Suprapubic skin (tissue), 4 donors: Measurements from ENCODE around the gene SDS. TPM values are rescaled to one million over a fixed set of nuclear protein-coding genes. Genes with fewer than 3 reads are reported as not detected.

Source experiments
- DNase-seq, 2 donors: peaks; one replicate each; pipeline ENCODE4 v3.0.0-alpha.2; 2019; ENCODE audit warnings: low spot score in 2 of 2
- H3K27ac ChIP-seq: fragments of 200-600 bp; sonication (generic); one replicate; pipeline ENCODE4 v1.5.1; 2019
- H3K27me3 ChIP-seq: fragments of 200-600 bp; sonication (generic); one replicate; pipeline ENCODE4 v1.5.1; 2019
- H3K36me3 ChIP-seq: fragments of 200-600 bp; sonication (generic); one replicate; pipeline ENCODE4 v1.5.1; 2019
- H3K4me1 ChIP-seq: fragments of 200-600 bp; sonication (generic); one replicate; pipeline ENCODE4 v1.5.1; 2019
- H3K4me3 ChIP-seq: fragments of 200-600 bp; sonication (generic); one replicate; pipeline ENCODE4 v1.5.1; 2019; ENCODE audit warnings: mild to moderate bottlenecking
- H3K9me3 ChIP-seq: fragments of 200-600 bp; sonication (generic); one replicate; pipeline ENCODE4 v1.5.1; 2019
- EP300 ChIP-seq: sonication (generic); formaldehyde crosslinking; IDR thresholded peaks from one replicate; pipeline ENCODE4 v1.6.1; 2017; ENCODE audit warnings: antibody characterized with exemption
- POLR2A ChIP-seq, 2 donors: fragments of 450-650 bp; IDR thresholded peaks; one replicate each; pipeline ENCODE4 v1.6.1; 2017; ENCODE audit warnings: antibody characterized with exemption in 2 of 2, mild to moderate bottlenecking in 2 of 2, moderate library complexity in 2 of 2
- POLR2AphosphoS5 ChIP-seq, 3 donors: sonication (generic); formaldehyde crosslinking; IDR thresholded peaks; one replicate each; pipeline ENCODE4 v1.6.1; 2017; ENCODE audit warnings: antibody characterized with exemption in 3 of 3
- WGBS: methylation state at CpG from one replicate; pipeline ENCODE4 v1.1.5; 2018; 5-methylcytosine and 5-hydroxymethylcytosine counted together
- total RNA-seq, 4 donors: library from RNA; depleted of rRNA; stranded (reverse); fragments of >200 nt; gene quantifications; one replicate each; pipeline ENCODE4 v1.1.0, GENCODE V29; 2016
- TF ChIP-seq, protein P1 (sequence below), 2 donors: fragments of 200-600 bp in 1 of 2; fragments of 450-650 bp in 1 of 2; sonication (generic) in 1 of 2; IDR thresholded peaks; one replicate each; pipeline ENCODE4 v1.5.1; 2016 to 2019; ENCODE audit warnings: antibody characterized with exemption in 2 of 2, mild to moderate bottlenecking in 1 of 2, moderate library complexity in 1 of 2

The SDS gene
- total RNA-seq, 4 donors from 2014 or later, result 2.7 TPM; not detected in 3

DNA sequence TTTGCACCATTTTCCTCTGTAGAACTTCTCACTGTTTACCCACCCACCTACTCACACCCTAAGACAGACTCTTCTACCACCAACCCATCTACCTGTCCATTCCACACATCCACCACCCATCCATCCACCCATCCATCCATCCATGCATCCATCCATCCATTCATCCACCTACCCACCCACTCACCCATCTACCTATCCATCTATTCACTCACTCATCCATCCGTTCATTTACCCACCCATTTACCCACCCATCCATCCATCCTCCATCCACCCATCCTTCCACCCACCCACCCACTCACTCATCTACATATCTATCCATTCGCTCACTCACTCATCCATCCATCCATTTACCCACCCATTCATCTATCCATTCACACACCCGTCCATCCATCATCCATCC, 30.2 kb downstream of the SDS start:
- TF ChIP-seq, protein P1, sequence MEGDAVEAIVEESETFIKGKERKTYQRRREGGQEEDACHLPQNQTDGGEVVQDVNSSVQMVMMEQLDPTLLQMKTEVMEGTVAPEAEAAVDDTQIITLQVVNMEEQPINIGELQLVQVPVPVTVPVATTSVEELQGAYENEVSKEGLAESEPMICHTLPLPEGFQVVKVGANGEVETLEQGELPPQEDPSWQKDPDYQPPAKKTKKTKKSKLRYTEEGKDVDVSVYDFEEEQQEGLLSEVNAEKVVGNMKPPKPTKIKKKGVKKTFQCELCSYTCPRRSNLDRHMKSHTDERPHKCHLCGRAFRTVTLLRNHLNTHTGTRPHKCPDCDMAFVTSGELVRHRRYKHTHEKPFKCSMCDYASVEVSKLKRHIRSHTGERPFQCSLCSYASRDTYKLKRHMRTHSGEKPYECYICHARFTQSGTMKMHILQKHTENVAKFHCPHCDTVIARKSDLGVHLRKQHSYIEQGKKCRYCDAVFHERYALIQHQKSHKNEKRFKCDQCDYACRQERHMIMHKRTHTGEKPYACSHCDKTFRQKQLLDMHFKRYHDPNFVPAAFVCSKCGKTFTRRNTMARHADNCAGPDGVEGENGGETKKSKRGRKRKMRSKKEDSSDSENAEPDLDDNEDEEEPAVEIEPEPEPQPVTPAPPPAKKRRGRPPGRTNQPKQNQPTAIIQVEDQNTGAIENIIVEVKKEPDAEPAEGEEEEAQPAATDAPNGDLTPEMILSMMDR (IDR thresholded peaks at IDR 0.05), result no peak
- TF ChIP-seq POLR2AphosphoS5 (IDR thresholded peaks at IDR 0.05) (no peak), POLR2A (IDR thresholded peaks at IDR 0.05) (no peak), EP300 (no peak)
- Histone ChIP-seq H3K27ac (no peak overlapping the region), H3K27me3 (no peaks in the 10 kb centered on the region), H3K4me3 (no peak overlapping the region), H3K4me1 (no peaks in the 10 kb centered on the region), H3K9me3 (no peaks in the 10 kb centered on the region), H3K36me3 (peaks cover 57% of the 10 kb centered on the region)
- no peak for DNase-seq
- 98% methylated on average over 3 of the region's 3 CpGs for WGBS

DNA sequence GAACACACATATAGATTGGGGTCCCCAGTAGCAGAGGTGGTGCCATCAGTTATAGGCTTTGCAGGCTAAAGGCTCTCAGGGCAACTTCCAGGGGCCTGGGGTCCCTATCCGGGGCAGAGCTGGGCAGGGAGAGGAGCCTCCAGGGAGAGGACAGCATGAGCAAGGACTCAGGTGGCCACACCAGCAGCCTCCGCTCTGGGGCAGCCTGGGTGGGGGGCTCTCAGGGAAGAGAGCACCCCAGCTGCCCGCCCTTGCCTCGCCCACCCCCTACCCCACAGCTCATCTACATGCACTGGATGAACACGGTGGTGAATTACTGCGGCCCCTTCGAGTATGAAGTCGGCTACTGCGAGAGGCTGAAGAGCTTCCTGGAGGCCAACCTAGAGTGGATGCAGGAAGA, 31.3 kb downstream of the SDS start:
- Histone ChIP-seq H3K9me3 (no peaks in the 10 kb centered on the region), H3K36me3 (peaks cover 59% of the 10 kb centered on the region), H3K4me1 (no peaks in the 10 kb centered on the region), H3K27ac (no peak overlapping the region), H3K27me3 (no peaks in the 10 kb centered on the region), H3K4me3 (no peak overlapping the region)
- no peak for DNase-seq
- TF ChIP-seq POLR2AphosphoS5 (IDR thresholded peaks at IDR 0.05), result no peak
- TF ChIP-seq, protein P1 (IDR thresholded peaks at IDR 0.05), result no peak
- TF ChIP-seq POLR2A (IDR thresholded peaks at IDR 0.05), result no peak
- no peak for TF ChIP-seq EP300
- 89% methylated on average over 5 of the region's 9 CpGs for WGBS

DNA sequence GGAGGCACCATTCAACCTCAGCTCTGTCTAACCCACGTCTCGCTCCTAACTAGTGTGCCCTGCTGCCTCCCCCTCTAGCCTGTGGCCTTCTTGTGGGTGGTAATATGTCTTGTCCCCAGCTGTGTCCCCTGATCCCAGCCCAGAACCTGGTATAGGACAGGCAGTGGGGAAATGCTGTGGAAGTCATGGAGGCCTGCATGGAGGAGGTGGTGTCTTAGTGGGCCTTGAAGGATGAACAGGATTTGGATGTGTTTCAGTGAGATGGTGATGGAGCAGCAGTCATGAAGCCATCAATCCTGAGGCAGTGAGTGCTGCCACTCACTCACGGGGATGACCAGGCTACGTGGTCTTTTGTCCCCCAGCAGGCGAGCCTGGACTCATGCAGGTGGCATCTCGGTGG, 31.9 kb downstream of the SDS start:
- WGBS, result 97% methylated on average over 4 of the region's 6 CpGs
- Histone ChIP-seq H3K27ac (no peak overlapping the region), H3K4me1 (no peaks in the 10 kb centered on the region), H3K27me3 (no peaks in the 10 kb centered on the region), H3K36me3 (peaks cover 56% of the 10 kb centered on the region), H3K4me3 (no peak overlapping the region), H3K9me3 (no peaks in the 10 kb centered on the region)
- no peak for DNase-seq
- TF ChIP-seq, protein P1 (IDR thresholded peaks at IDR 0.05), result no peak
- TF ChIP-seq EP300 (no peak), POLR2AphosphoS5 (IDR thresholded peaks at IDR 0.05) (no peak), POLR2A (IDR thresholded peaks at IDR 0.05) (no peak)

DNA sequence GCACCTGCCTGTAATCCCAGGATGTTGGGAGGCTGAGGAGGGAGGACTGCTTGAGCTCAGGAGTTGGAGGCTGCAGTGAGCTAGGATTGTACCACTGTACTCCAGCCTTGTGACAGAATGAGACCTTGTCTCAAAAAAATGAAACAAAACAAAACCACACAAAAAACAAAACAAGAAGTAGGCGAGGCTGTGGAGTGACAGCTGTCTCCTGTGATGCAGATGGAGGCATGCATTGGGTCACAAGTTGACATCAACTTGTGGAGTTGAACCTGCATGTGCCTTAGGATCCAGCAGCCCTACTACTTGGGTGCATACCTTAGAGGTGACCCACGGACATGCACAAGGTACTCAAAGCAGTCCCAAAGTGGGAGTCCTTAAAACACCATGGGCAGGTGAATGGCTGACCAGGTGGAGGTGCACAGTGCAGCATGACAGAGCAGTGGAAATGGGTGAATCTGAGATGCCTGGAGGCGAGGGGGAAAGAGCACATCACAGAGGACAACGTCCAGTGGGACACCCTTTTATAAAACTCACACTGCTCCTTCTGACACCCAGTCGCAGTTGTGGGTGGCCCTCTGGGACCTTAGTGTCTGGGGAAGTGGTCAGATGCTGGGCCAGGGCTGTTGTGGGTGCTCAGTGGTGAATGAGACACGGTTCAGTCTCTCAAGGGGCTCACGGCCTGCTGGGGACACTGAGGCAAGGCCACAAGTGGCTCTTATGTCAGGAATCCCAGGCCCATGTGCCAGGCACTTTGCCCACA, 32.6 kb downstream of the SDS start:
- H3K36me3 ChIP-seq, result peaks cover 49% of the 10 kb centered on the region

DNA sequence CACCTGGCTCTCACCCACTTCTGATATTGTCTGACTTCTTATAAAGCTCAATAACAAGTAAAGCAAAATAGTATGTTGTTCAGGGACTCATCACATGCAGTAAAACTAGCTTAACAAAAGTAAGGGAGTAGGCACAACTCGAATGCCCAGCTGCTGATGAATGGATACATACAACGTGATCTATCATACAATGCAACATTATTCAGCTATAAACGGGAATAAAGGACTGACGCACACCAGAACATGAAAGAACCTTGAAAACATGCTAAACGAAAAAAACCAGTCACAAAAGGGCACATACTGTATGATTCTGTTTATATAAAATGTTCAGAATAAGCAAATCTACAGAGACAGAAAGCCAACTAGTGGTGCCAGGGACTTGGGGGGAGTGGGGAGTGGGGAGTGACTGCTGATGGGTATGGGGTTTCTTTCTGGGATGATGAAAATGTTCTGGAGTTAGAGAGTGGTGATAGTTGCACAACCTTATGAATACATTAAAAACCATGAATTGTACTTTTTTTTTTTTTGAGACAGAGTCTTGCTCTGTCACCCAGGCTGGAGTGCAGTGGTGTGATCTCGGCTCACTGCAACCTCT, 34.2 kb downstream of the SDS start:
- Histone ChIP-seq H3K4me1 (no peaks in the 10 kb centered on the region), H3K4me3 (no peak overlapping the region), H3K27ac (no peak overlapping the region), H3K27me3 (no peaks in the 10 kb centered on the region), H3K9me3 (no peaks in the 10 kb centered on the region), H3K36me3 (peaks cover 35% of the 10 kb centered on the region)
- TF ChIP-seq POLR2A (IDR thresholded peaks at IDR 0.05) (no peak), POLR2AphosphoS5 (IDR thresholded peaks at IDR 0.05) (no peak), EP300 (no peak)
- TF ChIP-seq, protein P1 (IDR thresholded peaks at IDR 0.05), result no peak
- DNase-seq, result no peak
- 81% methylated on average over 6 of the region's 6 CpGs for WGBS

More for the DNA sequence above, 32.6 kb downstream of the SDS start:
- no peak overlapping the region for H3K4me3 ChIP-seq
- no peak for DNase-seq
- no peaks in the 10 kb centered on the region for H3K9me3 ChIP-seq
- no peak overlapping the region for H3K27ac ChIP-seq
- H3K4me1 ChIP-seq, result no peaks in the 10 kb centered on the region
- no peak for TF ChIP-seq EP300
- WGBS, result 88% methylated on average over 7 of the region's 7 CpGs
- no peaks in the 10 kb centered on the region for H3K27me3 ChIP-seq
